ENCODE data around the gene SETD7. TPM values are rescaled to one million over a fixed set of nuclear protein-coding genes. Genes with fewer than 3 reads are reported as not detected.
A peak's percentile ranks its signal among the peaks of the same experiment; 100 is the strongest.
"Not testable (repeated sequence)": the region's sequence is repeated elsewhere in the genome, so short reads cannot be mapped to it uniquely, and the experiment has no call there.

Gene SETD7
- total RNA-seq, 1 experiment from 2014 or later = 52.8 TPM

DNA sequence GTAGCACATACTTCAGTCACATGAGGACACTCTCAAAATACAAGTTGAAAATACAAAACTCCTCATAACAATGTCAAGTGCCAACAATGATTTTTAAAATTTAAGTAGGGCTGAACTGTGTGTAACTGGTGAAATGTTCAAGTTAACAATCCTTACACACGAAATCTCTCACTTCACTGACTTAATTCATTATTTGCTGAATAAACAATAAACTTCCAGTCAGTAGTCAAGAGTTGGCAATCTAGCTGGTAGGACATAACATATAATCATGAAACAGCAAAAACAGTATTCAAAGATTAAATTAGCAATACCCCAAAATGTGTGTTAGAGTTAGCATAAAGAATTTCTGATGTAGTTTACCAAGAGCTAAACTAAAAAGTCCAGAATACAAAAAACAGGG is 104.0 kb downstream of the SETD7 start:
- DNase-seq (ENCODE audit: low spot score) = no peak
- TF ChIP-seq, protein P1, sequence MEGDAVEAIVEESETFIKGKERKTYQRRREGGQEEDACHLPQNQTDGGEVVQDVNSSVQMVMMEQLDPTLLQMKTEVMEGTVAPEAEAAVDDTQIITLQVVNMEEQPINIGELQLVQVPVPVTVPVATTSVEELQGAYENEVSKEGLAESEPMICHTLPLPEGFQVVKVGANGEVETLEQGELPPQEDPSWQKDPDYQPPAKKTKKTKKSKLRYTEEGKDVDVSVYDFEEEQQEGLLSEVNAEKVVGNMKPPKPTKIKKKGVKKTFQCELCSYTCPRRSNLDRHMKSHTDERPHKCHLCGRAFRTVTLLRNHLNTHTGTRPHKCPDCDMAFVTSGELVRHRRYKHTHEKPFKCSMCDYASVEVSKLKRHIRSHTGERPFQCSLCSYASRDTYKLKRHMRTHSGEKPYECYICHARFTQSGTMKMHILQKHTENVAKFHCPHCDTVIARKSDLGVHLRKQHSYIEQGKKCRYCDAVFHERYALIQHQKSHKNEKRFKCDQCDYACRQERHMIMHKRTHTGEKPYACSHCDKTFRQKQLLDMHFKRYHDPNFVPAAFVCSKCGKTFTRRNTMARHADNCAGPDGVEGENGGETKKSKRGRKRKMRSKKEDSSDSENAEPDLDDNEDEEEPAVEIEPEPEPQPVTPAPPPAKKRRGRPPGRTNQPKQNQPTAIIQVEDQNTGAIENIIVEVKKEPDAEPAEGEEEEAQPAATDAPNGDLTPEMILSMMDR (conservative IDR thresholded peaks at IDR 0.05; ENCODE audit: low read depth, low read length) = no peak
- no peak for TF ChIP-seq EZH2 (IDR thresholded peaks at IDR 0.05; ENCODE audit: borderline replicate concordance, low read depth, low read length, poor library complexity, severe bottlenecking)
- H3K27me3 ChIP-seq (replicated peaks; ENCODE audit: insufficient read depth, low read depth, low read length, poor library complexity) = no peaks in the 10 kb centered on the region
- H3K9me3 ChIP-seq (ENCODE audit: low read depth, low read length, poor library complexity, severe bottlenecking) = no peaks in the 10 kb centered on the region
- intact Hi-C loops (cut with micrococcal nuclease; ENCODE audit: unreplicated experiment) = no loop called here
- no TSS peak for BruUV-seq (replicated peaks)
- peak overlapping the region; percentile 93 for H3K27ac ChIP-seq (ENCODE audit: low read depth, low read length, poor library complexity, severe bottlenecking)
- peak overlapping the region; percentile 80 for H3K4me3 ChIP-seq (ENCODE audit: low read depth, low read length, poor library complexity, severe bottlenecking)
- H3K4me1 ChIP-seq (ENCODE audit: insufficient read depth, low read length, poor library complexity, severe bottlenecking) = peaks cover 13% of the 10 kb centered on the region
- ChIA-PET POLR2A (ENCODE audit: low non-redundant PET) (no interaction called here), CTCF (no interaction called here)
- no peaks in the 10 kb centered on the region for H3K36me3 ChIP-seq (ENCODE audit: insufficient read depth, low read length, poor library complexity, severe bottlenecking)

DNA sequence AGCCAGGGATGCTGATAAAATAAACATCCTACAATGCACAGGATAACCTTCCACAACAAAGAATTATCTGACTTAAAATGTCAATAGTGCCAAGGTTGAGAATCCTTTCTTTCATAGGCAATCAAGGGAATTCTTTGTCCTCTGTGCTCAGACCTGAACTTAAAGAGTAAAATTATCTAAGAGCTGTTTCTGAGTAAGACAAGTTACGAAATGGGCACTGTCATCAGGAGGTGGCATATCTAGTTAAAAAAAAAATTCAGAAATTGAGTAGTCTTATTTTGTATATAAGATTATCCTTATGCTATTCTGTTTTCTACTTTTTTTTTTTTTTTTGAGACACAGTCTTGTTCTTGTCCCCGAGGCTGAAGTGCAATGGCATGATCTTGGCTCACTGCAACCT is 105.4 kb downstream of the SETD7 start:
- H3K4me3 ChIP-seq (ENCODE audit: low read depth, low read length, poor library complexity, severe bottlenecking) = no peak overlapping the region
- DNase-seq (ENCODE audit: low spot score) = no peak
- no peaks in the 10 kb centered on the region for H3K9me3 ChIP-seq (ENCODE audit: low read depth, low read length, poor library complexity, severe bottlenecking)
- CTCF ChIA-PET = no interaction called here
- no peaks in the 10 kb centered on the region for H3K4me1 ChIP-seq (ENCODE audit: insufficient read depth, low read length, poor library complexity, severe bottlenecking)
- intact Hi-C loops (cut with micrococcal nuclease; ENCODE audit: unreplicated experiment) = no loop called here
- H3K27me3 ChIP-seq (replicated peaks; ENCODE audit: insufficient read depth, low read depth, low read length, poor library complexity) = no peaks in the 10 kb centered on the region
- no peak overlapping the region for H3K27ac ChIP-seq (ENCODE audit: low read depth, low read length, poor library complexity, severe bottlenecking)
- BruUV-seq (replicated peaks) = no TSS peak
- H3K36me3 ChIP-seq (ENCODE audit: insufficient read depth, low read length, poor library complexity, severe bottlenecking) = no peaks in the 10 kb centered on the region
- POLR2A ChIA-PET (ENCODE audit: low non-redundant PET) = no interaction called here
- TF ChIP-seq EZH2 (IDR thresholded peaks at IDR 0.05; ENCODE audit: borderline replicate concordance, low read depth, low read length, poor library complexity, severe bottlenecking) = no peak
- TF ChIP-seq, protein P1 (conservative IDR thresholded peaks at IDR 0.05; ENCODE audit: low read depth, low read length) = no peak

DNA sequence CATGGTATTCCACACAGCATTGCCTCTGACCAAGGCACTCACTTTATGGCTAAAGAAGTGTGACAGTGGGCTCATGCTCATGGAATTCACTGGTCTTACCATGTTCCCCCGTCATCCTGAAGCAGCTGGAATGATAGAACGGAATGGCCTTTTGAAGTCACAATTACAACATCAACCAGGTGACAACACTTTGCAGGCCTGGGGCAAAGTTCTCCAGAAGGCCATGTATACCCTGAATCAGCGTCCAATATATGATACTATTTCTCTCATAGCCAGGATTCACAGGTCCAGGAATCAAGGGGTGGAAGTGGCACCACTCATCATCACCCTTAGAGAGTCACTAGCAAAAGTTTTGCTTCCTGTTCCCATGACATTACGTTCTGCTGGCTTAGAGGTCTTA is 108.9 kb downstream of the SETD7 start:
- H3K9me3 ChIP-seq (ENCODE audit: low read depth, low read length, poor library complexity, severe bottlenecking); CTCF ChIA-PET; H3K4me3 ChIP-seq (ENCODE audit: low read depth, low read length, poor library complexity, severe bottlenecking); BruUV-seq (replicated peaks); POLR2A ChIA-PET (ENCODE audit: low non-redundant PET); H3K27me3 ChIP-seq (replicated peaks; ENCODE audit: insufficient read depth, low read depth, low read length, poor library complexity); H3K27ac ChIP-seq (ENCODE audit: low read depth, low read length, poor library complexity, severe bottlenecking); intact Hi-C loops (cut with micrococcal nuclease; ENCODE audit: unreplicated experiment); DNase-seq (ENCODE audit: low spot score); H3K36me3 ChIP-seq (ENCODE audit: insufficient read depth, low read length, poor library complexity, severe bottlenecking); H3K4me1 ChIP-seq (ENCODE audit: insufficient read depth, low read length, poor library complexity, severe bottlenecking): not testable (repeated sequence)

Other genes with a start within 250 kb of the SETD7 start
- gene RAB33B, start 102.1 kb downstream of the SETD7 start, total RNA-seq (2021) = 6.9 and 8.5 TPM in 2 replicates
- 7.0 and 8.6 TPM in 2 replicates for gene MGST2, start 109.6 kb upstream of the SETD7 start, total RNA-seq (2021)

Data from A673 (cell line).